HS-5 (cell line): ENCODE measurements around the gene PLEKHB1.
A peak's percentile ranks its signal among the peaks of the same experiment; 100 is the strongest.
"Not testable (repeated sequence)": the region's sequence is repeated elsewhere in the genome, so short reads cannot be mapped to it uniquely, and the experiment has no call there.

ENCODE experiments used
- DNase-seq: peaks from one replicate; pipeline ENCODE4 v3.0.0-alpha.2; 2012; ENCODE audit warnings: low read depth

PLEKHB1 gene

DNA sequence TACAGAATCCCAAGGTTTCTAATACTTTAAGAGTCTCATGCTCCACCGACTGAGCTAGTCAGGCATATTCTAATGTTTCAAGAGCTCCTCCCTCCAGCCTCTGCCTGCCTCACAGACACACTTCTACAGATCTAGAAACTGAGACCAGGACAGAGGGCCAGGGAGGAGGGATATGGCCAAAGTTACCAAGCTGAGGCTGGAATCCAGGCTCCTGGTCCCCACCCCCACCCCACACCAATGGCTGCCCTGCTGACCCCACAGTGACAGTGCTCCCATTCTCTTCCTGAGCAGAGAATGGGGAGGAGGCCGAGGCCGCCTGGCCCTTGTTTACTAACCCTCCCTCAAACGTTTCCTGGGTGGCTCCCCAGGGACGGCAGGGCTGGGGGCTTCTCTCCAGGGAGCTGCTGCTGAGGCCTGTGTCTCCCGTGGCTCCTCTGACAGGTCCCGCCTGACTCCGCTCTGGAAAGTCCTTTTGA lies 2.2 kb downstream of the PLEKHB1 start:
- no peak for DNase-seq

DNA sequence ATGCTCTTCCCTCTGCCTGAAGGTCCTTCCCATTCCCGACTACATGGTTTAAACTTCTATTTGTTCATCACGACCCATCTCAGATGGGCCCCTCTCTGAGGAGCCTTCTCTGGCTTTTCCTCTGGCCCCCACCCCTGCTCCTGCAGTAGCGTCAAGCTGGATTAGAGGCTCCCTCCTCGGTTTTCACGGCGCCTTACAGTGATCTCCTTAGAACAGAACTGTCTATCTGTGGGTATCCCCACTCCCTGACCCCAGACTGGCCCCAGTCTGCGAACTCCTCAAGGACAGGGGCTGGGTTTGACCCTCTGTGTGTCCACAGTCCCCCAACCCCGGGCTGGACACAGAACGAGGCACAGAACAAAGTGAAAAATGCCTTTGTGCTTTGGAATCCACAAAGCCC lies 2.8 kb downstream of the PLEKHB1 start:
- DNase-seq: no peak

DNA sequence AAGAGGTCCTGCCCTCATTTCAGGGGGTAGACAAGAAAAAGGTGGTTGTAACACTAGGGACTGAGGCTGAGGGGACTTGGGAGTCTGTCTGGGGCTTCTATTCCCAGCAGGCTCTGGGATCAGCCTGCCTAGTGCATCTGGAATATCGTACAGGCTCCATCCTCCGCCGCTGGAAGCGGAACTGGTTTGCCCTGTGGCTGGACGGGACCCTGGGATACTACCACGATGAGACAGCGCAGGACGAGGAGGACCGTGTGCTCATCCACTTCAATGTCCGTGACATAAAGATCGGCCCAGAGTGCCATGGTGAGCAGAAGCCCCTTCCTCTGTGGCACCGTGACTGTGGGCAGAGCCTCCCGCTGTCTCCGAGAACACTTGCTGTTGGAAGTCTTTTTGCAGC lies 4.0 kb downstream of the PLEKHB1 start:
- no peak for DNase-seq

DNA sequence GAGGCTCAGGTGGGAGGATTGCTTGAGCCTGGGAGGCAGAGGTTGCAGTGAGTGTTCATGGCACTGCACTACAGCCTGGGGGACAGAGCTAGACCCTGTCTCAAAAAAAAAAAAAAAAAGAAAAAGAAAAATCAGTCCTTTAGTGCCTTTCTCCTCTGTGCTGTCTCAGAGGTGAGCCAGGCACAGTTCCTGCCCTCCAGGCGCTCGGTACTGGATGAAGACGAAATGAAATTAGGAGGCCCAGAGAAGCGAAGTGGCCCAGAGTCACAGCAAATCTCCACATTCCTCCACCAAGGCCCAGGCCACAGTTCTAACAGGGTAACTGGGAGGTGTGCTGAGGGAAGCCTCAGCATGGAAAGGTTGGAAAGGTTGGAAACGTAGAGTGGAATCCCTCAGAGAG lies 4.9 kb downstream of the PLEKHB1 start:
- DNase-seq: no peak

DNA sequence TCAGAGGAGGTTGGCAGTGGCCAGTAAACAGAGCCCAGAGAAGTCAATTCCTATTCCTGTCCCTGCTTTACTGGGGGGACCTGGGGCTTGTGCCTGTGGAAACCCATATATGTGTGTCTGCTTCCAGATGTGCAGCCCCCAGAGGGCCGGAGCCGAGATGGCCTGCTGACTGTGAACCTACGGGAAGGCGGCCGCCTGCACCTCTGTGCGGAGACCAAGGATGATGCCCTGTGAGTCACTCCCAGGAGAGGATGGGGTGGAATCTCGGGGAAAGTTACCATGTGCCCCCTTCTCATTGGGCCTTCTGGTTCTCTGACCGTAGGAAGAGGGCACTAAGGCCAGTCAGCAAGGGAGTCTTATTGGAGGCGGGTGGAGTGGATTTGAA lies 5.3 kb downstream of the PLEKHB1 start:
- no peak for DNase-seq

DNA sequence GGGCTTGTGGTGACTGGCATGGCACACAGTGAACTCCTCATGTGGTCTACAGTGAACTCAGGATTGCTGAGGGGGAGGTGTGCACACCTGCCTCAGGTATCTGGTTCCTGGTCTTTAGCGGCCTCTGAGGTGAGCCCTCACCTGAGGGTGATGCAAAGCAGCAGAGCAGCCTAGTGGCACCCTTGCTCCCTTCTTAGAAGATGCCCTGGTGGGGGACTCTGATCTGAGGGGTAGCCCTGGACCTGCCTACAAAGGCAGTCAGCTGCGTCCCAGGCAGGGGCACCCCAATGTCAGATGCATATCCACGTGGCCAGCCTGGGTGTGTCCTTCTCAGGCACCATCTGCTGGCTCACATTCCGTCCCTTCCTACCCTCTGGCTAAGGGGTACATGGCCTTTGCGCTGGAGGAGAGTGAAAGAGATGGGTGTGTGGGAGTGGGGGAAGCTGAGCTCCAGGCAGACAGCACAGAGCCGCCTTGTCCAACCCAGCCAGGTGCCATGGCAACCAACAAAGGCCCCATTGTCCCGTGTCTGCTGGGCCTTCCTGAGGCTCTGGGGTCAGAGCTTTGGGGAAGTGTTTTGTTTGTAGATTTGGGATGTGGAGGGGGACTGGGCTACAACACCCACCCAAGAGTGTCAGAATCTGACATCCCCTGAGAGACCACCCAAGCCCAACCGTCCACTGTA lies 5.8 kb downstream of the PLEKHB1 start:
- no peak for DNase-seq

DNA sequence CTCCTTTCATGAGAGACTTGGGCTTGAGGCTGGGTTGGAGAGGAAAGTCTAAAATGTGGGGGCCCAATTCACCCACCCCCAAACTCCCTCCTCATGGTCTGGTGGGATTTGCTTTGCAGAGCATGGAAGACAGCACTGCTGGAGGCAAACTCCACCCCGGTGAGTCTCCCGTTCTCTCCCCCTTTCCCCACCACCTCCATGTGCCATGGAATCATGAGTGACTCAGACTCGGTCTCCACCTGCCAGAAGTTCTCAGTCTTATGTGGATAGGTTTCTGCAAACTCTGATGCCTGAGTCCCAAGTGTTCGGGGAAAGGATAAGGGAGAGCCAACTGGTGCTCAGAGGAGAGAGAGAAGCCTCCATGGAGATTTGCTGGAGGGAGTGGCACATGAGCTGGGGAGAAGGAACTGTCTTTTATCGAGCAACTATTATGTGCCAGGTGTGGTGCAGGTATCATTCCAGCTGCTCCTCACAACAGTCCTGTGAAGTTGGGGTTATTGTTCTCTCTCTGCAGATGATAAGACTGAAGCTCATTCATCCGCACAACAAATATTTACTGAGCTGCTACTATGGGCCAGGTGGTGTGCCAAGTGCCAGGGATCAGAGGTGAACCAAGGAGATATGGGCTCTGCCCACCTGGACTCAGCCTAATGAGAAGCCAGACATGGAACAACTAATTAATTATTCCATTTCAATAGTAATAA lies 6.6 kb downstream of the PLEKHB1 start:
- no peak for DNase-seq

DNA sequence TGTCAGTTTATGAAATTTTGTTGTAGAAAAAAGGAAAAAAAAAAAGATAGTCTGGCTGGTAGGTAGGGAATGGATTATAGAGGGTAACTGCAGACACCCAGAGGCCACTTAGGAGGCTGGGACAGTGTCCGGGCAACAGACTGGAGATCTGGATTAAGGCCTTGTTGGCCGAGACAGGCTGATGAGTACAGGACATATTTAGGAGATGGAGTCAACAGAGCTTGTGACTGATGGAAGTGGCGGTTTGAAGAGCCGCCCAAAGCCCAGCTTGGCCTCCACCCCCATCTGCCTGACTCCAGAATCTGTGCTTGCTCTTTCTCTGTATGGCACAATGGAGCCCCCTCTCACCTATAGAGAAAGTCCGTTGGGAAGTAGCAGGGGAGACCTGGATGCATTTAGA lies 7.6 kb downstream of the PLEKHB1 start:
- no peak for DNase-seq

DNA sequence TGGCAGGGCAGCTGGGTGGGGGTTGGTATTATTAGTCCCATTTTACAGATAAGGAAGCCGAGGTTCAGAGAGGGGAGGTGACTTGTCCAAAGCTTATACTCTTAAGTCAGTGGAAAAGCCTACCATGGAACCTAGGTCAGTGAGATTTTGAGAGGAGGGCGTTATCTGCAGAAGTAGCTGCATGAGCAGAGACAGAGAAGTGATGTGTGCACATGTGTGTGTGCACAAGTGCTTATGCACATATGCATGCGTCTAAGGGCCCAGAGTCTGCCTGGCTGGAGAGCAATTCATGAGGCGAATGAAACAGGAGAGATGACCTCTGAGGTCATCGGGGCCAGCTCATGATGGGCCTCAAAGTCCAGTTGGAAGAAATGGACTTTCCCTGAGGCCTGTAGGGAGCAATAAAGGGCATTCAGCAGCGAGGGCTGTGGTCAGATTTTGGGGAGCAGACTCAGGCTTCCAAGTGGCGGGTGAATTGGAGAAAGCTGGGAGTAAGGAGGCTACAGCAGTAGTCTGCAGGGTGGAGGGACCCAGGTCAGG lies 8.2 kb downstream of the PLEKHB1 start:
- DNase-seq: no peak

DNA sequence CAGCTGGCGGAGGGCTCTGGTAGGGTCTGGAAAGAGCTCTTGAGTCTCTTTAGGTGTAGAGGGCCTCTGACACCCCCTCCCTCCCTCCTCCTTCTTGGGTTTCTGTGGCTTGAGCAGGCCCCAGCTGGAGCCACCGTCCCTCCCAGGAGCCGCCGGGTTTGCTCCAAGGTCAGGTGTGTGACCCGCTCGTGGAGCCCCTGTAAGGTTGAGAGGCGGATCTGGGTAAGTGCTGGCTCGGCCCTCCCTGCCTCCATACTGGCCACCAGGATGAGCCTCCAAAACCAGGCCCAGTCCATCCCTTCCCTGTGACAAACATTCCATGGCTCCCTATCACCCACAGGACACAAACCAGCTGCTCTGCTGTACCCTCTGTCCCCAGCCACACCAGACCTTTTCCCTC lies 9.3 kb downstream of the PLEKHB1 start:
- no peak for DNase-seq

DNA sequence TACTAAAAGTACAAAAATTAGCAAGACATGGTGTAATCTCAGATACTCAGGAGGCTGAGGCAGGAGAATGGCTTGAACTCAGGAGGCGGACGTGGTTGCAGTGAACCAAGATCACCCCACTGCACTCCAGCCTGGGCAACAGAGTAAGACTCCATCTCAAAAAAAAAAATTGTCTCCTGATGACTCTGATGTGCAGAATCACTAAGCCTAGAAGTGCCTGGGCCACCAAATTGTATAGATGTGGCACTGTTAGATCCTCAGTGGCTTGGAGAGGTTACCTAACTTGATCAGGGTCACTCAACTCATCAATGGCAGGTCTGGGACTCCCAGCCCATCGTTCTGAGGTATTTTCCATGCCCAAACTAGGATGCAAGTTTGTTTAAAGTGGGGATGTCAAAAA lies 10.6 kb downstream of the PLEKHB1 start:
- DNase-seq: no peak

DNA sequence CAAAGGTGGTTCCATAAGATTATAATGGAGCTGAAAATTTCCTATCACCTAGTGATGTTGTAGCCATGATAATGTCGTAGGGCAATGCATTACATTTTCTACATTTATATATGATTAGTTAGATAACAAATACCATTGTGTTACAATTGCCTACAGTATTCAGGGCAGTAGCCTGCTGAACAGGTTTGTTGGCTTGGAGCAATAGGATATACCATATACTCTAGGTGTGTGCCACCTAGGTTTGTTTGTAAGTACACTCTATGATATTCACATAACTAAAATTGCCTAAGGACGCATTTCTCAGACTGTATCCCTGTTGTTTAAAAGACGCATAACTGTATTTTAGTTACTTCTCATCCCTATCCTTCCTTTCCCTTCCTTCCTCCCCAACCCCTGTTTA lies 13.6 kb downstream of the PLEKHB1 start:
- no peak for DNase-seq

DNA sequence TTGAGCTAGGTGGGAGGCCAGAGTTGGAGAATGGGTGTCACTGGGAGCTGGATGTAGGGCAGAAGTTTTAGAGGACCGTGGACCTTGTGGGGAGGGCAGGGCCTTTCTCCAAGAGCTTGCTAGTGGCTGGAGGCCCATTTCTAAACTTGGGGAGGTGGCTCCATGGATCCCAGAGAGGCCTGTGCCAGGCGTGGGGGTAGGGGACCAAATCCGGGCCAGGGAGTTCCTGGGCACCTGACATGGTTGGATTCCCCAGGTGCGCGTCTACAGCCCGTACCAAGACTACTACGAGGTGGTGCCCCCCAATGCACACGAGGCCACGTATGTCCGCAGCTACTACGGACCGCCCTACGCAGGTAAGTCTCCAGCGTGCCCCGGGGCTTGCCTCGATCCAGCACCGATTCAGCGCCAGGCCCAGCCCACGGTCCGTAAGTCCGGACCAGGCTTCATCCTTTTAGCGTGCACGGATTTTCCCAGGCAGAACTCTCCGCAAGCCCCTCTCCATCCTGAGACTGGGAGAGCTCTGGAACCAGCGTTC lies 14.2 kb downstream of the PLEKHB1 start:
- DNase-seq: no peak

DNA sequence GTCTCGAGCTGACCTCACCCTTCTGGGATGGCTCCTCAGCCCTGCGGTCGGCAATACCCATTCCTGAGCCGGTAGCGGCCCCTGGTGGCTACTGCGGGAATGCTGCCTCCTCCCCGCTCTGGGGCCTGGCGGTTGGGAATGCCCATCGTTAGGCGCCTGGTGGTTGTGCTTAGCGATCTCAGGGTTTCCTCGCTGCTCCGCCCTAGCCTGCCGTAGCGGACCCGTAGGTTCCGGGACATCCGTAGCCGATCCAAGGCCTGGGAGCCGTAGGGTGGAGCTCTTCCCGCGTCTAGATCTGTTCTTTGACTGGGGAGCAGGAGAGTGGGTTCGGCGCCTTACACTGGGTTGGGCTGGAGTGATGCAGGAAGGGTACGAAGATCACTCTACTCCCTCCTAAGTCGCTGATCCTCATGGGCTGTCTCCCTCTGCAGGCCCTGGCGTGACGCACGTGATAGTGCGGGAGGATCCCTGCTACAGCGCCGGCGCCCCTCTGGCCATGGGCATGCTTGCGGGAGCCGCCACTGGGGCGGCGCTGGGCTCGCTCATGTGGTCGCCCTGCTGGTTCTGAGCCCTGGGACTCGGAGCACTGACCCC lies 14.8 kb downstream of the PLEKHB1 start:
- peak; percentile 43 for DNase-seq

DNA sequence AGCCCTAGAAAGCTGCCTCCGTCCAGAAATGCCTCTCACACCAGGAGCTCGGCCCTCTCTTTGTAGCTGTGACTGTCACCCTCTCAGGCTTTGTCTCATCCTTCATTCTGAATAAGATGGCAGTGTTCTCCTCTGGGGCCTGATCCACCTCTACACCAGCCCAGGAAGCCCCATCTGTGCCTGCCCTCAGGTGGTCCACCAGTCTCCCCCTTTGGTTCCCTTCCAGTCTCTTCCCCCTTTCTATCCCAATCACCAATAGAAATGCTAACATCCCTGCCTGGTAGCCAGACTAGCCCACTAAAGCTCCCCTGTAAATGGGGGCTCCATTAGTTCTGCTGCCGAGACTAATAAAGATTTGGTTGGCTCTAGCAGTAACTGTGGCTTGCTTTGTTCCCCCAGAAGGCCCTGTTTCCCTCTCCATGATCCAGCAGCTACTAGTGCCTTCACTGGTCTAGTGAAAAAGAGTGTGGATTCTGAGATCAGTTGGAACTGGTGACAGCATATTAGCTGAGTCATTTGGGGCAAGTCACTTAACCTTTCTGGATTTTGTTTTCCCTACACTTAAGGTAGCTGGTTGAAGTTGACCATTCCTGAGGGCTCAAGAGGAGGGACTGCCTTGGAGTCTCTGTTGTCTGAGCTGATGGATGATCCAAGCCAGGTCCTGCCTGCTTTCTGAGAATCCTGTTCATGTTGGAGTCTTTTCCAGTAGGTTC lies 16.2 kb downstream of the PLEKHB1 start:
- DNase-seq: no peak

DNA sequence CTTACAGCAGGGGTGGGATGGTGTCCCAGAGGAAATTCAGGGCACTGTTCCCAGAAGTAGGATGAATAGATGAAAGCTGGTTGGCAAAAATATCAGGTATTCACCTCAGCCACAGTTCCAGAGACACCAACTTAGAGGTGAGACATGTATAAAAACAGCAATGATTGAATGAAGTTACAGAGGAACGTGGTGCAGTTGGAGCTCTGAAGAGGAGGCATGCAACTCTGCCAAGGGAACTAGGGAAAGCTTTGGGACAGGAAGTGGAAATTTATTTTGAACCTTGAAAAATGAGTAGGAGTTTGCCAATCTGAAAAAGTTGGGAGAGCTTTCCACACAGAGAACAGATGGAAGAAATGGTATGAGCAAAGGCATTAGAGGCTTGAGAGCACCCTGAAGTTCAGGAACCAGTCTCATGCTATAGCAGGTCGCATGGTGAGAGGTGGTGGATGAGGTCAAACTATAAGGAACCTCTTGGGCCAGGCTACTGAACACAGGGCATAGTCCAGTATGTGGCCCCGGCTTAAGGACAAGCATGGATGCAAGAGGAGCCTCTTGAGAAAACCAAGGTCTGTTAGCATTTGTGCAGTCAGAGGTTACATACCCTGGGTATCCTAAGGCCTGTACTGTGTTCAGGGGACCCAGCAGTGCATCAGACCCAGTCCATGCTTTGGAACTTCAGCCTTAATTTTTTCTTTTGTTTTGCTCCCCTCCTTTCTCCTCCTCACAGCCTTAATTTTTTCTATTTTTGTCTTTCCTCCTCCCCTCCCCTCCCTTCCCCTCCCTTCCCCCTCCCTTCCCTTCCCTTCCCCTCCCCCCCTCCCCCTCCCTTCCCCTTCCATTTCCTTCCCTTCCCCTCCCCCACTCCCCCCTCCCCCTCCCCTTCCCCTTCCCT lies 17.5 kb downstream of the PLEKHB1 start:
- no peak for DNase-seq

DNA sequence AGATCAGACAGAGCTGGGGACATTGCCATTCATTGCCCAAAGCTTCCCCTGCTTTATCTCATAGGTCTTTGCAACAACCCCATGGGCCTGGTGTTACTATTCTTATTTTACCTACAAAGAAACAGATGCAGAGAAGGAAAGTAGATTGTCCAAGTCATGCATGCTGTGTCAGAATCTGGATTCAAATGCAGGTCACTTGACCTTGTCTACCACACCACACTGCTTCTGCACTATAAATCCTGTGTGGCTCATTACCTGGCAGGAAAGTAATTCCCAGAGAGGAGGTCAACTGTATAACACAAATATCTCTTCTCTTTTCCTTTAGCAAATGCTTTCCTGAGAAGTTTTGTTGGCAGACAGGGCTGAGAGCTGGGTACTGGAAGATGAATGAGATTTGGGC lies 18.5 kb downstream of the PLEKHB1 start:
- DNase-seq: no peak

DNA sequence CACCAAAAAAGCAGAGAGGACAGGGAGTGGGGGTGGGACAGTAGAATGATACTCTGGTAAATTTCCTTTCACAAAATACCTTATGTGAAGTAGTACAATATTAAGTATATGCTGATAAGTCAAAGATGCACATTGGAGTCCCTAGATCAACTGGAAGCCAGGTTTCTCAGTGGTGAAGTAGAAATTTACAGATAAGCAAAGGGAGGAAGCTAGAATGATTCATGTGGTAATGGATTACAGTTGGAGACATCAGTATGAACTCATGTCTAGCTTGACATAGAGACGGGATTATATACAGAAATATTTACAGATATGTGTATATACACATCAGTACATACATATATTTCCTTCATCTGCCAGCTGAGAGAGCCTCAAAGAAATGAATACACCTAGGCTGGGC lies 21.5 kb downstream of the PLEKHB1 start:
- no peak for DNase-seq

DNA sequence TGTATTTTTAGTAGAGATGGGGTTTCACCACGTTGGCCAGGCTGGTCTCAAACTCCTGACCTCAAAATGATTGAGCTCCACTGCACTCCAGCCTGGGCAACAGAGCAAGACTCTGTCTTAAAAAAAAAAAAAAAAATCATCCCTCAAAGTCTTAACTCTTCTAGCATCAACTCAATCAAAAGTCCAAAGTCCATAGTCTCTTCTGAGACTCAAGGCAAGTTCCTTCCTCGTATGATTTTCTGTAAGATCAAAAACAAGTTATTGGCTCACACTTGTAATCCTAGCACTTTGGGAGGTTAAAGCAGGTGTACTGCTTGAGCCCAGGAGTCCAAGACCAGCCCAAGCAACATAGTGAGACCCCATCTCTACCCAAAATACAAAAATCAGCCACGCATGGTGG lies 24.4 kb downstream of the PLEKHB1 start:
- DNase-seq: no peak

DNA sequence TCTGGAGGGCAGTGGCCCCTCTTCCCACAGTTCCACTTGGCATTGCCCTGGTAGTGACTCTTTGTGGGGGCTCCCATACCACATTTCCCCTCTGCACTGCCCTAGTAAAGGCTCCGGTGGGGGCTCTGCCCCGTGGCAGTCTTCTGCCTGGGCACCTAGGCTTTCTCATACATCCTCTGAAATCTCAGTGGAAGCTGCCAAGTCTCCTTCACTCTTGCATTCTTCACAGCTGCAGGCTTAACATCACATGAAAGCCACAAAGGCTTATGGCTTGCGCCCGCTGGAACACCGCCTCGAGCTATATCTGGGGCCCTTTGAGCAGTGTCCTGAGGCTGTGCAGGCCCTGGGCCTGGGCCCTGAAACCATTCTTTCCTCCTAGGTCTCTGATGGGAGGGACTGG lies 25.3 kb downstream of the PLEKHB1 start:
- DNase-seq: no peak

DNA sequence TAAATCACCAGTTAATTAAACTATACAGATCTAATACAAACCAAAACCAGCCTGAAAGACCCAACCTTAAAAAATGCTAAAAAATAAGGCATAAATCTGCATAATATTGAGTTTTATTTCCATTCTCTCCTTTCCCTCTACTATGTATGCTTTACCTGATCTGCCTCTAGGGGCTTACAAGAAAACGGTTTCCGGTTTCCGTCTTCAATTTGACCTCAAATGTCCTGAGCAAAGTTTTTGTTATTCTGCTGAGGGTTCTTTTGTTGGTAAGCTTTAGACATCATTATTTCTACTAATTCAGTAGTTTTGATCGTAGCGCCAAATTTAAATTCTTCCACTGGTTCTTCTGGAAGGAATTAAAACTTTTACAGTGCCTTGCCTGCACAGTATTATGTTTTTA lies 30.2 kb downstream of the PLEKHB1 start:
- DNase-seq: not testable (repeated sequence)
